ENCODE results near the gene IGSF8.
A peak's percentile ranks its signal among the peaks of the same experiment; 100 is the strongest.

Gene IGSF8

GRCh38 chr1:160111462-160111861 is 13.0 kb upstream of the IGSF8 start (continued):
- 0 out of 2 replicates have a peak, but pooled peaks have one; percentile 20 for TF ChIP-seq RBAK (tag by site-specific recombination; IDR thresholded peaks at IDR 0.05)
- TF ChIP-seq ZNF341 (tag by site-specific recombination; IDR thresholded peaks at IDR 0.05; ENCODE audit: low read depth) = 0 out of 2 replicates have a peak, but pooled peaks have one; percentile 24
- peak; percentile 77 for TF ChIP-seq ZNF140 (tag by site-specific recombination; IDR thresholded peaks at IDR 0.05)
- peak; percentile 71; the same call in 1 of the 2 replicates for TF ChIP-seq ZNF404 (tag by site-specific recombination; IDR thresholded peaks at IDR 0.05)
- TF ChIP-seq PRDM4 (tag by site-specific recombination; IDR thresholded peaks at IDR 0.05) = peak; percentile 16; the same call in 1 of the 2 replicates
- 0 out of 2 replicates have a peak, but pooled peaks have one; percentile 60 for TF ChIP-seq ZNF354C (tag by site-specific recombination; IDR thresholded peaks at IDR 0.05; ENCODE audit: borderline replicate concordance, low read depth)

GRCh38 chr1:160109686-160110085 is 11.3 kb upstream of the IGSF8 start:
- TF ChIP-seq ZIC2 (tag by site-specific recombination; IDR thresholded peaks at IDR 0.05) (0 out of 2 replicates have a peak, but pooled peaks have one; percentile 1), ZSCAN4 (tag by site-specific recombination; IDR thresholded peaks at IDR 0.05) (no peak)
- H3K9me3 ChIP-seq (ENCODE audit: control insufficient read depth, insufficient read depth, low read depth, low read length) = no peaks in the 10 kb centered on the region
- POLR2A ChIA-PET = no interaction called here
- H3K4me3 ChIP-seq (ENCODE audit: low read depth, low read length) = no peak overlapping the region
- H3K36me3 ChIP-seq (ENCODE audit: control insufficient read depth in 2 of 2, insufficient read depth in 1 of 2, low read length in 2 of 2) = no peaks in the 10 kb centered on the region
- H3K27ac ChIP-seq (ENCODE audit: extremely low read depth, low read depth, low read length) = no peak overlapping the region
- CTCF ChIA-PET = interaction anchor here (0.6 to 3.1 kb wide), 8 partner anchors 8 to 345 kb away, joined by 3 to 15 read pairs (median 5); partner anchors contain the start of gene KCNJ9
- H3K4me1 ChIP-seq (ENCODE audit: control insufficient read depth, insufficient read depth, low read length) = no peaks in the 10 kb centered on the region

- Histone ChIP-seq H3K36me3 (ENCODE audit: control insufficient read depth in 2 of 2, insufficient read depth in 1 of 2, low read length in 2 of 2) (no peaks in the 10 kb centered on the region), H3K4me3 (ENCODE audit: low read depth, low read length) (no peak overlapping the region), H3K4me1 (ENCODE audit: control insufficient read depth, insufficient read depth, low read length) (no peaks in the 10 kb centered on the region), H3K9me3 (ENCODE audit: control insufficient read depth, insufficient read depth, low read depth, low read length) (no peaks in the 10 kb centered on the region), H3K27ac (ENCODE audit: extremely low read depth, low read depth, low read length) (no peak overlapping the region)
- ChIA-PET POLR2A (interaction anchor here (1.0 kb wide), 1 partner anchor 11 kb away, joined by 3 read pairs; the partner anchor contains the start of gene IGSF8), CTCF (interaction anchor here (0.6 to 3.1 kb wide), 20 partner anchors 13 to 510 kb away, joined by 3 to 15 read pairs (median 4); partner anchors contain the start of gene KCNJ9)
- peak; percentile 50; the same call in 1 of the 2 replicates for TF ChIP-seq MZF1 (tag by site-specific recombination; IDR thresholded peaks at IDR 0.05; ENCODE audit: borderline replicate concordance)
- TF ChIP-seq ZIC2 (tag by site-specific recombination; IDR thresholded peaks at IDR 0.05) = peak; percentile 62
- TF ChIP-seq SCRT2 (tag by site-specific recombination; IDR thresholded peaks at IDR 0.05) = peak; percentile 94
- TF ChIP-seq ZNF664 (tag by site-specific recombination; IDR thresholded peaks at IDR 0.05) = peak; percentile 96
- 0 out of 2 replicates have a peak, but pooled peaks have one; percentile 23 for TF ChIP-seq ZNF518A (tag by site-specific recombination; conservative IDR thresholded peaks at IDR 0.05; ENCODE audit: low read depth)
- TF ChIP-seq OSR2 (tag by site-specific recombination; IDR thresholded peaks at IDR 0.05) = no peak
- peak; percentile 53; the same call in 1 of the 2 replicates for TF ChIP-seq ZNF580 (tag by site-specific recombination; IDR thresholded peaks at IDR 0.05)
- TF ChIP-seq ZNF777 (tag by site-specific recombination; IDR thresholded peaks at IDR 0.05; ENCODE audit: borderline replicate concordance) = no peak
- TF ChIP-seq IKZF3 (tag by site-specific recombination; IDR thresholded peaks at IDR 0.05) = no peak
- no peak for TF ChIP-seq GLIS1 (tag by site-specific recombination; IDR thresholded peaks at IDR 0.05)
- TF ChIP-seq ATF2 (tag by site-specific recombination; IDR thresholded peaks at IDR 0.05; ENCODE audit: low read depth) = 0 out of 2 replicates have a peak, but pooled peaks have one; percentile 17
- no peak for TF ChIP-seq ZNF138 (tag by site-specific recombination; IDR thresholded peaks at IDR 0.05; ENCODE audit: borderline replicate concordance)
Measured at GRCh38 chr1:160108888-160109662, 10.7 kb upstream of the IGSF8 start.
